Fibroblast of mammary gland (primary cell): ENCODE data around the gene EPAS1.

Source experiments
- DNase-seq: peaks from one replicate; pipeline ENCODE4 v3.0.0-alpha.2; 2010; ENCODE audit warnings: low read depth
- H3K4me3 ChIP-seq: 2 replicates; pipeline ENCODE4 v1.5.1; 2011; ENCODE audit warnings: low read depth, mild to moderate bottlenecking, low read length, moderate library complexity; ENCODE audit not compliant: control insufficient read depth
- CTCF ChIP-seq: conservative IDR thresholded peaks from 2 replicates; pipeline ENCODE4 v1.5.1; 2011; ENCODE audit warnings: low read depth, low read length, inconsistent platforms; ENCODE audit not compliant: control insufficient read depth, insufficient read depth

The EPAS1 gene

GRCh38 chr2:46364797-46365457 is 67.7 kb downstream of the EPAS1 start:
- DNase-seq, result peak; percentile 77
- H3K4me3 ChIP-seq, result no peak overlapping the region
- peak; percentile 81 for TF ChIP-seq CTCF

GRCh38 chr2:46365913-46366667 is 68.9 kb downstream of the EPAS1 start:
- no peak overlapping the region for H3K4me3 ChIP-seq
- DNase-seq, result peak; percentile 33
- TF ChIP-seq CTCF, result peak; percentile 65

GRCh38 chr2:46366668-46367052 is 69.5 kb downstream of the EPAS1 start:
- no peak for DNase-seq
- TF ChIP-seq CTCF, result no peak
- H3K4me3 ChIP-seq, result no peak overlapping the region

- H3K4me3 ChIP-seq, result no peak overlapping the region
- TF ChIP-seq CTCF, result no peak
- no peak for DNase-seq
Observed at GRCh38 chr2:46367286-46367685, 70.1 kb downstream of the EPAS1 start.

GRCh38 chr2:46368401-46368800 is 71.2 kb downstream of the EPAS1 start:
- no peak for DNase-seq
- no peak overlapping the region for H3K4me3 ChIP-seq
- no peak for TF ChIP-seq CTCF

- no peak for DNase-seq
Observed at GRCh38 chr2:46369783-46370182, 72.6 kb downstream of the EPAS1 start.

More at GRCh38 chr2:46369783-46370182, 72.6 kb downstream of the EPAS1 start:
- H3K4me3 ChIP-seq, result no peak overlapping the region
- no peak for TF ChIP-seq CTCF
